RCC 7860 (cell line): Measurements from ENCODE around the gene GLI3.

Experiments used
- DNase-seq: peaks from one replicate; pipeline ENCODE4 v3.0.0-alpha.2; 2015; ENCODE audit warnings: low spot score
- FAIRE-seq: peaks from 2 replicates; lab custom pipeline; 2012; peaks lifted over from hg19 to GRCh38; lab: Jason Lieb, UNC

Gene GLI3

DNA sequence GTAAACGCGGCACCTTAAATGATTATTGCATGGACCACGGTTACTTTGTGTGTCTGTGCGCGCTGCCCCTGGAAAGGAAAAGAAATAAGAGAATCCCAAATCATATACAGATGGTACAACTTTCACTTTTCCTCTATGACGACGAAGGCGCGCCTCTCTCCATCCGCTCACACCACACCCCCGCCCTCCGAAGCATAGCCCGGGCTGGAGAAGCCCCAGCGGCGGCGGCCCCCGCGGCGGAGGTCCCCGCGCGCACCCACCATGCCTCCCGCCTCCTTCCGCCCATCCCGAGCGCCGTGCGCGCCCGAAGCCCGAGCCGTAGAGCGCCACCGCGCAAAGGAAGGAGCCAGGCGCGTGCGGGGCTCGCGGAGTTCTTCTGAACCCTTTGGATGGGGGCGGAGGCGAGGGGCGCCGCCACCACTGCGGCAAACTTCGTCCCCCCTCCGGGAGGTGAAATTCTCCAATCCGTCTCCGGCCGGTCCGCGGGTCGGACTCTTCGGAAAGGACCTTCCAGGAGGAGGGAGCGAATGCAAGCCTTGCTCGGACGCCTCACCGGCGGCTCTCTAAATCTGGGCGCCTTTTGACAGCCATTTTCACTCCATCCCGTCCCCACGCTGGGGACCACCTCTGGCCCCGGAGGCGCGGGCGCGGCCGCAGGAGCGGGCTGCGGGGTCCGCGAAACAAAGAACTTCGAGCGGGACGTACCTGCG is 588 bp downstream of the GLI3 start:
- no peak for FAIRE-seq
- DNase-seq = no peak

DNA sequence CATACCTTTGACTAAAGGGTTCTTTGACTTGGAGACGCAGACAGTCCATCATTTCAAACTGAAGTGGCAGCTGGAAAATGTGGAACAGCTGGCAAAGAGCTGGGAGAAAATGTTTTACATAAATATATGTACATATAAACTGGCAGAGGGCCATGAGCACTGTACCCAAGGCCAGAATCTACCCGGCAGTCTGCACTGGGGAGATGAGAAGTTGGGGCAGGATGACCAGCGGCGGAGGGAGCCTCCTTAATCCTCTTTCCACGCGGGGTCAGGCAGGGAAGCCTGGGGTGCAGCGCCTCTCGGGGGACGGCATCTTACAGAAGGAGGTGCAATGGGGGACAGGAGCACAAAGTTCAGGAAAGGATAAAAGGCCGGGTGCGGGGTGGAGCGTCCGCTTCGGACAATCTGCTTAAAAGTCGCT is 1.3 kb downstream of the GLI3 start:
- DNase-seq = no peak
- no peak for FAIRE-seq

GRCh38 chr7:42234736-42235135 is 2.3 kb downstream of the GLI3 start:
- FAIRE-seq = no peak
- DNase-seq = no peak

DNA sequence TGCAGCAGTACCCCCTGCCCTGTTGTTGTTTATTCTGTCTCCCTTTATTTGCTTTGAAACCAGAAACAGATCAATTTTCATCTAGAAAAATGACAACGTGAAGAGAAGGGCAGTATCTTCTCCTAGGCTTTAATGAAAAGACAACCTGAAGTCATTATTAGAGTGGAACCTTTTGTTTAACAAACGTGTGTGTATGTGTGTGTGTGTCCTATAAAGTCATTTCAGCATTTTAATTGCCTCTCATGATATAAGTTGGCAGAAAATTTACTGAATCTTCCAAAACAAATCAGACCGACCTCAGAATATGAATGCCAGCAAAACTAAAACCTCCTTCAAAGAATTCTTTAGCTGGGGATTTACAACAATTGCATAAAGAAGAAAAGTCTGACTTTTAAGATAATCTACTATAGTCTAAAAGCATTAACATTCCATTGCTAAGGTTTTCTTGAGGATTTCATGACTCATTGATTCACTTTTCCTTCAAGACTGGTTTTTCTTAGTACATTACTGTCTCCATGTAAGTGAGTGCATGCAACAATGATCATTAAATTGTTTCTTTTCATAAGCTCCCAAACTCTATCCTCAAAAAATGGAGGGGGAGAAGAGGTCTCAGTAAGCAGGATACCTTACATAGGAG is 3.2 kb downstream of the GLI3 start:
- DNase-seq = no peak
- no peak for FAIRE-seq

DNA sequence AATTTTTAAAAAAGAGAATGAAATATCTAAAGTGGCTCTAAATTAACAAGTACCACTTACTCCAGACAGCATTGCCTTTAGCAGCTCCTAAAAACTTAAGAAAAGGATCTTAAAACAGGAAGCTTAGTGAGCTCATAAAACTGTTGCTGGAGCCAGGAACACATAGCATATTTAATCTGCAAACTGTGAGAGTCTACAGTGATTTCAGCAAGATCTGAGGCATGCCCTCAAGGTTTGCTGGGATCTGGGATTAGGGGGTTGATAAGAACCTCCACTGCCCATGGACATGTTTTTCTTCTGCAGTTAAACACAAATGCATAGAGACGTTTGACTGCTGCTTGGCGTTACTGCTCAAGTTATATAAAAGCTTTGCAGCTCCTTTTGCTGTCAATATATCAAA is 3.8 kb downstream of the GLI3 start:
- DNase-seq (no peak), FAIRE-seq (no peak)

- FAIRE-seq (peak; percentile 66), DNase-seq (peak; percentile 36)
Measured at GRCh38 chr7:42232275-42232674, 4.7 kb downstream of the GLI3 start.

GRCh38 chr7:42231043-42231787 is 5.8 kb downstream of the GLI3 start:
- DNase-seq (no peak), FAIRE-seq (no peak)

GRCh38 chr7:42227936-42228591 is 8.9 kb downstream of the GLI3 start:
- FAIRE-seq (no peak), DNase-seq (no peak)

GRCh38 chr7:42227541-42227935 is 9.5 kb downstream of the GLI3 start:
- FAIRE-seq (no peak), DNase-seq (no peak)

DNA sequence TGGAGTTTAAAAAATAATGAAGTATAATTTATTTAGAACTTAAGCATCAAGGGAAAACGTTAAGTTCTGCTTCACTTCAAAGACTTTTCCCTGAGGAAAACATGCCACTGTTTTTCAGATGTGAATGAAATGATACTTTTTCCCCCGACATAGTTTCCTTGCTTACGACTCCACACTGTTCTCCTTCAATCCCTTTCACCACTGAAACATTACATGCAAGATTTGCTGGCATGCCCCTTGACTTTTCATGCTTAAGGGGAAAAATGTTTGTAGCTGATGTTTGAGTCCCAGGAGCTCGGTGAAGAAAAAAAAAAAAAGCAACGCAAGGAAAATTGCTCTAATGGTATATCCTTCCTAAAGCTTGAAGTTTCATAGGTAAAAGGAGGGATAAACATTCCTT is 10.0 kb downstream of the GLI3 start:
- DNase-seq = no peak
- FAIRE-seq = no peak

GRCh38 chr7:42226354-42226941 is 10.6 kb downstream of the GLI3 start:
- DNase-seq = no peak
- no peak for FAIRE-seq

- no peak for FAIRE-seq
- no peak for DNase-seq
Measured at GRCh38 chr7:42224391-42225003, 12.5 kb downstream of the GLI3 start.

GRCh38 chr7:42222891-42223290 is 14.1 kb downstream of the GLI3 start:
- FAIRE-seq = no peak
- DNase-seq = no peak

DNA sequence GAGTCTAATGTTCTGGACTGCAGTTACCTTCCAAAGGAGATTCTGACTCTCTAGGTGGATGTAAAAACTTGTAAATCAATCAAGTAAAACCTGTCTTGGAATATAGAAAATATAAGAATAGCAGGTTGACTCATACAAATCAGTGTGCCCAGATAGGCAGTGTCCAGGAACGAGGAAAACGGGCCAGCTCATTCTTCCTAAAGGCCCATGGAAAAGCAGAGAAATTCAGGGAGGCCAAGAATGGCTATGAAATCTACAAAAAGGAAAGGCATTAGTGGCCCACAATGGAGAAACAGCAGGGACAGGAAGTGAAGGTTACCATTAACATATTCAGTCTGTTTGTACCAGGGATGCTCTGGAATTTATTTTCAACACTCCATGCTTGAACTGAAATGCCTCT is 14.9 kb downstream of the GLI3 start:
- DNase-seq = no peak

GRCh38 chr7:42221304-42221703 is 15.7 kb downstream of the GLI3 start:
- FAIRE-seq (no peak), DNase-seq (no peak)

More for the DNA sequence above, 14.9 kb downstream of the GLI3 start:
- FAIRE-seq = no peak

DNA sequence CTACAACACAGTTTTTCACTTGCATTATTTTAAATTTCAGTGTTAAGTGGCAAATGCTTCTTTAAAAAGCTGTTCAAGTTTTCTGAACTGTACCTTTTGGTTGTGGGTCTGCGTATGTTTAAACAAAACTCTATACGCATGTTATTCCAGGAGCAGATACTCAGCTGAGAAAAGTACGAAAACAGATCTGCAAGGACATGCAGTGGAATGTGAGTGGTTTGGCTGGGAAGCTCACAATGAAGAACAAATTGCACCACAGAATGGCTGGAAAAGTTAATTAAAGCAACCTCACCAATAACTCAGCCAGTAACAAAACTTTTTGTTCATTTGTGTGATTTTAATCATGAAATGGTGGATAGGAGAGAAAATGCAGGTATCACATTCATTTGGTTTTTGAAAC is 17.6 kb downstream of the GLI3 start:
- FAIRE-seq = no peak
- no peak for DNase-seq

DNA sequence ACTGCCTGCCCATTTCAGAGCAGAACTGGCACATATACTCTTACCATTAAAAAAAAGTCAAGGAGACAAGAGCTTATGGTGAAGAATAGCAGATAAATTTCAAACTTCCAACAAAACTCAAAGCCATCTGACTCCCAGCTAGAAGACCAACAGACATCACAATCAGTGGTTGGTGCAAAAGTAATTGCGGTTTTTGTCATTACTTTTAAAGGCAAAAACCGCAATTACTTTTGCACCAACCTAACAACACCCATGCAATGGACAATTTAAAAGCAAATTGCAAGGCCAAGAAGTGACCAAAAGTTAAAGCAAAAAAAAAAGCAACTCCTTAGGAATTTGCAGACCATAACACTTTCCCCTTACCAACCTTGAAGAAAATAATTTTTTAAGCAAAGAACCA is 18.8 kb downstream of the GLI3 start:
- DNase-seq (no peak), FAIRE-seq (no peak)

GRCh38 chr7:42217548-42217947 is 19.5 kb downstream of the GLI3 start:
- no peak for DNase-seq
- no peak for FAIRE-seq

GRCh38 chr7:42217053-42217452 is 20.0 kb downstream of the GLI3 start:
- FAIRE-seq = no peak
- DNase-seq = no peak

DNA sequence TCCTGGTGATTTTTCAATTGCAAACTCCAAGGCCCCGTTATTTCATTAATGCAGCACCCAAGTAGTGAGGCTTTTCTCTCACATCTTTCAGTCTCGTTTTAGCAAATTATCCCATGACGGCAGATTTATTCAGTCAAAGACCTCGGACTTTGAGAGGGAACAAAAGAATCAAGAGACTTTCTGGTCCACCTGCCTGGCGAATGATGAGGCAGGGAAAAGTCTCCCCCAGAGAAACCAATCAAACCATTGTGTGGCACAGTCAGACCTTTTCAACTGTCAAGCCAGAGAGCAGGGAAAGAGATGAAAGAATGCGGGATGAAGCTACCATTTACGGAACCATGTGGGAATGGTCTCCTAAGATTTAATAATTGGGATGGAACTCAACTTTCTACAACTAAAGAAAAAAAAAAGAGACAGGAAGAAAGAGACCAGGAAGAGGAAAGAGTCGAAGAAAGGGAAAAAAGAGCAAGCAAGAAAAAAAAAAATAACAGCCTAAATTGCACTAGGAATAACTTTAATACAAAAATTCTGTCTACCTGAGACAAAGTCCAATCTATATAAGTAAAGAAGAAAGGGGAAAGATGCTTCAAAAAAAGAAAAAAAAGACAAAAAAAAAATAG is 22.8 kb downstream of the GLI3 start:
- FAIRE-seq (no peak), DNase-seq (no peak)
